HG03095 (cell line): ENCODE results near the gene TMEM132D.

Experiments used
- ATAC-seq: cut with Tn5 transposase; IDR thresholded peaks from one replicate; pipeline ENCODE4 v1.9.1; 2021; ENCODE audit warnings: moderate library complexity; ENCODE audit not compliant: unreplicated experiment

TMEM132D gene

GRCh38 chr12:129294868-129295267 lies 609.0 kb downstream of the TMEM132D start:
- ATAC-seq, result no peak

GRCh38 chr12:129279771-129280170 lies 624.1 kb downstream of the TMEM132D start:
- no peak for ATAC-seq

GRCh38 chr12:129276361-129277060 lies 627.3 kb downstream of the TMEM132D start:
- ATAC-seq, result no peak

GRCh38 chr12:129269756-129270495 lies 633.9 kb downstream of the TMEM132D start:
- ATAC-seq, result no peak

GRCh38 chr12:129258781-129259318 lies 645.0 kb downstream of the TMEM132D start:
- no peak for ATAC-seq

GRCh38 chr12:129257524-129257923 lies 646.3 kb downstream of the TMEM132D start:
- ATAC-seq, result no peak

GRCh38 chr12:129246630-129247029 lies 657.2 kb downstream of the TMEM132D start:
- ATAC-seq, result no peak

- ATAC-seq, result no peak
These were observed 658.1 kb downstream of the TMEM132D start for GRCh38 chr12:129245769-129246168.

- no peak for ATAC-seq
These were observed 662.0 kb downstream of the TMEM132D start for GRCh38 chr12:129241852-129242251.

- ATAC-seq, result no peak
These were observed 665.9 kb downstream of the TMEM132D start for GRCh38 chr12:129237881-129238280.

GRCh38 chr12:129234209-129234608 lies 669.6 kb downstream of the TMEM132D start:
- no peak for ATAC-seq

GRCh38 chr12:129231491-129231890 lies 672.3 kb downstream of the TMEM132D start:
- no peak for ATAC-seq

- ATAC-seq, result no peak
These were observed 672.8 kb downstream of the TMEM132D start for GRCh38 chr12:129230995-129231394.

- no peak for ATAC-seq
These were observed 677.0 kb downstream of the TMEM132D start for GRCh38 chr12:129226851-129227250.

GRCh38 chr12:129226005-129226404 lies 677.8 kb downstream of the TMEM132D start:
- no peak for ATAC-seq

- ATAC-seq, result no peak
These were observed 688.3 kb downstream of the TMEM132D start for GRCh38 chr12:129215556-129215955.

- no peak for ATAC-seq
These were observed 690.3 kb downstream of the TMEM132D start for GRCh38 chr12:129213551-129213950.

GRCh38 chr12:129211862-129212630 lies 691.8 kb downstream of the TMEM132D start:
- no peak for ATAC-seq

GRCh38 chr12:129208566-129208965 lies 695.3 kb downstream of the TMEM132D start:
- ATAC-seq, result no peak

- ATAC-seq, result no peak
These were observed 696.7 kb downstream of the TMEM132D start for GRCh38 chr12:129207084-129207483.

GRCh38 chr12:129203456-129203855 lies 700.4 kb downstream of the TMEM132D start:
- ATAC-seq, result no peak
